Astrocyte of the spinal cord (primary cell): ENCODE data around the gene JAK2.

Experiments used
- DNase-seq: peaks from one replicate; pipeline ENCODE4 v3.0.0; 2011; ENCODE audit warnings: low read depth, low spot score
- H3K4me3 ChIP-seq: 2 replicates; pipeline ENCODE4 v1.5.1; 2011; ENCODE audit warnings: low read depth, mild to moderate bottlenecking, low read length, moderate library complexity
- CTCF ChIP-seq: IDR thresholded peaks from 2 replicates; pipeline ENCODE4 v1.5.1; 2012; ENCODE audit warnings: low read depth, mild to moderate bottlenecking, low read length, inconsistent platforms
- in situ Hi-C: cut with HindIII; loops from 2 replicates; pipeline ENCODE4 v1.10.0; 2017; ENCODE audit warnings: low sequenced_read_pairs

Gene JAK2

DNA sequence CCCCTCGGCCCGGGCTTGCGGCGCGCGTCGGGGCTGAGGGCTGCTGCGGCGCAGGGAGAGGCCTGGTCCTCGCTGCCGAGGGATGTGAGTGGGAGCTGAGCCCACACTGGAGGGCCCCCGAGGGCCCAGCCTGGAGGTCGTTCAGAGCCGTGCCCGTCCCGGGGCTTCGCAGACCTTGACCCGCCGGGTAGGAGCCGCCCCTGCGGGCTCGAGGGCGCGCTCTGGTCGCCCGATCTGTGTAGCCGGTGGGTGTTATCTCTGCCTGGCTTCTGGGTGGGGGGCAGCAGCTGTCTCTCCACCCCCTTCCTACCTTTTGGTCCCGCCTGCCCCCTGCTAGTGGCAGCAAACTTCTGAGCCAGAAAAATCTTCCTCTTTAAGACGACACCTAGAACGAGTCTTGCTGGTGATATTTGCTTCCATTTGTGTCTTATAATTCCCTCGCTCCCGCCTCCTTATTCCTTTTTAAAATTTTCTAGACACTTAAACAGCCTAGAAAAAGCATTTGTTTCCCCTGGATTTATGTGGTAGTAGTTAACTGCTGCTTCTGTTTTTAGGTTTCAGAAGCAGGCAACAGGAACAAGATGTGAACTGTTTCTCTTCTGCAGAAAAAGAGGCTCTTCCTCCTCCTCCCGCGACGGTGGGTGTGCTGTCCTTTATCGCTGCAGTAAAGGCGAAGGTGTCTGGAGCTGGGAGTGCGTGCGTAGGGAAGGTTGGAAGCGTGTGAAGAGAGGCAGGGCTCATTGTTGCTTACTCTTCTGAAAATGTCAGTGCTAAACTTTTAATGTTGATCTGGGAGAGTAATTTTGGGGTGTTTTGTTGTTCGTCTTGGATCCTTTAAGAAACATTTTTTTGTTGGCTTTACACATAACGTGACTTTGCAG, 554 bp downstream of the JAK2 start:
- no peak for TF ChIP-seq CTCF
- H3K4me3 ChIP-seq = peak overlapping the region; percentile 83
- in situ Hi-C loops = no loop called here
- DNase-seq = peak; percentile 58

DNA sequence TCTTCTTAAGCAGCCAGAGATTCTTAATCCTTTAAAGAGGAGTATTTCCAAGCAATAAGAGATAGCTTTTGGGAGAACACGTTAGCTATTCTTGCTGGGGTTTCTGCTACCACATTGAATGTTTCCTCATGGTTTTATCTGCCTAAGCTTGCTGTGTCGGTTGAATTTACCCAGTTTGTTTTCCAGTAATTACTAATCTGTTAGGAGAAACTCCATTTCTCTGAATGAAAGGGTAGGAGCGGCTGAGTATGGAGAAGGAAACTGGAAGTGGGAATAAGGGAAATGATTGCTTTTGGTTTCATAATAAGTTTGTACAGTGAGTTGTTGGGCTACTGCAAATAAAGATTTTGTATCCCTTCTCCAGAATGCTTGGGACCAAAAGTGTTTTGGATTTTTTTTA, 1.2 kb downstream of the JAK2 start:
- DNase-seq = peak; percentile 57
- no peak for TF ChIP-seq CTCF
- H3K4me3 ChIP-seq = peak overlapping the region; percentile 83
- in situ Hi-C loops = no loop called here

DNA sequence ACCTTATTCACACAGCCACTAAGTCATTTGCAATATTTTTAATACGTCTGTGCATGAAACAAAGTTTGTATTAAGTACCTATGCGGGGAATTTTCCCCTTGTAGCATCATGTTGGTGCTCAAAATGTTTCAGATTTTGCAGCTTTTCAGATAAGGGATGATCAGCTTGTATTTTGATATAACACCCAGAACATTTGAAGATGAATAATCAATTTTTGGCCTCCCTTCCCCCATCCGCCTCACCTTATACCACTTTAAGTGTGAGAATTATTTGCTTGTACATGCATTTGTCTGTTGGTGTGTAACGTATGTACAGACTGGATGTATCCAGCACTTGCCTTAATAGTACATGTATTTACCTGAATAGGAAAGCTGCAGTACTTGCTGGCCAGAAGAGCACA, 1.7 kb downstream of the JAK2 start:
- DNase-seq = no peak
- peak overlapping the region; percentile 83 for H3K4me3 ChIP-seq
- in situ Hi-C loops = no loop called here
- no peak for TF ChIP-seq CTCF

DNA sequence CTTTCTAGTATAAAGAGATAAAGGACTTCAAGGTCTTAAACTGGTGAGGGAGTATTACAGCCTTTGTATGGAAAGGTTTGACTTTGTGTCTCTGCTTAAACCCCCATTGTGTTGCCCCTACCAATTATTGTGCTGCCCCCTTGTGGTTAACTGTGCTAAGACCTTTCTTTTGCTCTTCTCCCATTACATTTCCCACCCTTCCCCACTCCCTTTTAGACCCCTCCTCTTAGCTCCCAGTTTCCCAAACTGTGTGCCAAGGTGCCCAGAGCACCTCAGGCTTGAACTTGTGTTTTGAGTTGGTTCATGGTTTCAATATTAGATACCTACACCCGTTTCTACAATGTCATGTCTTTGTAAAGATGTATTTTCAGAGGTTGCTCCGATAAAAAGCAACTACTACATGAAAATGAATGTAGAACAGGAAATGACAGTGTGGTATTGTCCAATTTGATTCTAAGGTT, 2.9 kb downstream of the JAK2 start:
- TF ChIP-seq CTCF = peak; percentile 76
- in situ Hi-C loops = no loop called here
- peak overlapping the region; percentile 17 for H3K4me3 ChIP-seq
- peak; percentile 78 for DNase-seq

- TF ChIP-seq CTCF = no peak
- H3K4me3 ChIP-seq = no peak overlapping the region
- in situ Hi-C loops = no loop called here
- no peak for DNase-seq
These were observed 7.8 kb downstream of the JAK2 start for GRCh38 chr9:4992872-4993271.

DNA sequence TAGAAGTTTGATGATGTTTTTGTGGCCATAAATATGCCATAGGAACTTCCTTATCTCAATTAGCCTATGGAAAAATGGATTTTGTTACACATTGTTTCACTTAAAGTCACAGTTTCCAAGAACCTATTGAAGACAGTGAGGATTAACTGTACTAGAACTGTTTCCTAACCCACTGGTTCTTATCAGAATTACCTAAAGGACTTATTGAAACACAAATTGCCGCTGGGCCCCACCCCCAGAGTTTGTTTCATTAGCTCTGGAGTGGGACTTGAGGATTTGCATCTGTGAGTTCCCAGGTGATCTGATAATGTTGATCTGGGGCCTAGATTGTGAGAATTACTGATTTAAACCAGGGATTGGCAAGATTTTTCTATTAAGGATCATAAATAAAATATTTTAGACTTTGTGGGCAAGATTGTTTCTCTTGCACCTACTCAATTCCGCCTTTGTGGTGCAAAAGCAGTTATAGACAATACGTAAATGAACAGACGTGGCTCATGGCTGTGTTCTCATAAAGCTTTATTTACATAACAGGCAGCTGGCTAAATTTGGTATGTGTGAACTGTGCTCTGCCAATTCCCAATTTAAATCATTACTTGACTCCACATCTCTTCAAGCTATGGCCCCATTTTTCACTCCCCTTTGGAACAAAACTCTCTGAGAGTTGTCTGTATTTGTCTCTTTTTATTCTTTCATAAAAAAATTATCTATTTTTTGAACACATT, 9.3 kb downstream of the JAK2 start:
- DNase-seq = no peak
- in situ Hi-C loops = no loop called here
- no peak overlapping the region for H3K4me3 ChIP-seq
- no peak for TF ChIP-seq CTCF
